Upper lobe of left lung (tissue), 4 donors: ENCODE results near the gene TAC3.

ENCODE experiments used
- CTCF ChIP-seq, 6 experiments: fragments of 450-650 bp in 4 of 6; fragments of 200-600 bp in 2 of 6; sonication (generic) in 2 of 6; IDR thresholded peaks; one replicate each; pipeline ENCODE4 v1.5.1; 2016 to 2019; ENCODE audit warnings: antibody characterized with exemption in 6 of 6
- EP300 ChIP-seq, 4 donors: sonication (generic); formaldehyde crosslinking; IDR thresholded peaks; one replicate each; pipeline ENCODE4 v1.5.1; 2017; ENCODE audit warnings: antibody characterized with exemption in 4 of 4, control low read depth in 2 of 4

- TF ChIP-seq CTCF (IDR thresholded peaks at IDR 0.05): no peak
- no peak for TF ChIP-seq EP300 (IDR thresholded peaks at IDR 0.05)
Measured at GRCh38 chr12:56995930-56996496, 20.3 kb downstream of the TAC3 start.
